Germinal center (tissue), 1 donor: Measurements from ENCODE around the gene TNFAIP2.

ENCODE experiments used
- DNase-seq: peaks from one replicate; pipeline ENCODE4 v3.0.0; 2012; ENCODE audit warnings: mixed read lengths, low spot score

TNFAIP2 gene

GRCh38 chr14:103122947-103123633 is at the start of gene TNFAIP2:
TSS of gene TNFAIP2 (plus strand) at chr14:103123461. CDS start at chr14:103126458, 2,997 bp downstream.
- DNase-seq = no peak

DNA sequence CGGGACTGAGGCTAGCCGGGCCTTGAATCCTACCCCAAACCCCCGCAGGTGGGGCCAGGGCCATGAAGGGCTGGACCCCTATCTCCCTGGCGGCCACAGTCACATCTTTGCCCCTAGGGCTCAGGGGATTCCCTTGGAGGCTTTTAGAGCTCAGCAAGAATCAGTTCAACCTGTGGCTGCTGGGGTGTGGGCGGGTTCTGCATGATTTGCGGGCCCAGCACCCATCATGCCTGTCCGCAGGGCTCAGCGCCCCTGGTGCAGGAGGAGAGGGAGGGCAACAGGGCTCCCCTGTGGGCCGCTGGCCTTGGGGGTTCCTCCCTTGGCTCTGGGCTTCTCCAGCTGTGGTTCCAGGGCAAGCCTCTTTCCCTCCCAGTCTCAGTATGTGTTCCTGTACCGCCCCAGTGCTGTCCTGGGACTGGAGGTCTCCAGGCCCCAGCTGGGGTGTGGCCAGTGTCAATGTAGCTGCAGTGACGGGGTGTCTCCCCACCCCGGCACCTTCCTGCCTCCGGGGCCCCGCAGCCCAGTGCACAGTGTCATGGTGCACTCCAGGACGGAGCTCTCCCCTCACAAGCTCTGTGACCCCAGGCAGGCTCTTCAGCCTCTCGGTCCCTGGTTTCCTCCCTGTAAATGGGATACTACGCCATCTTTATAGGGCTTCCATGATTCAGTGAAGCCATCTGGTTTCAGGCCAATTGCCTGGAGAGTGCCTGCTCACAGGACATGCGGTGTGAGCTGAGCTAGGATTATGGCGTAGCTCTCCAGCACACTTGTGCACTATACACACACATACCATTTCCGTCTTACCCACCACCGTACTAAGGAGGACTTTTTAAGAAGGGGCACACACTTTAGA is 49.2 kb upstream of the TNFAIP2 start:
- no peak for DNase-seq

- DNase-seq = no peak
These were observed 48.4 kb upstream of the TNFAIP2 start for GRCh38 chr14:103074729-103075367.

GRCh38 chr14:103078420-103078749 is 44.9 kb upstream of the TNFAIP2 start:
- peak; percentile 86 for DNase-seq

- no peak for DNase-seq
These were observed 44.2 kb upstream of the TNFAIP2 start for GRCh38 chr14:103078860-103079587.

DNA sequence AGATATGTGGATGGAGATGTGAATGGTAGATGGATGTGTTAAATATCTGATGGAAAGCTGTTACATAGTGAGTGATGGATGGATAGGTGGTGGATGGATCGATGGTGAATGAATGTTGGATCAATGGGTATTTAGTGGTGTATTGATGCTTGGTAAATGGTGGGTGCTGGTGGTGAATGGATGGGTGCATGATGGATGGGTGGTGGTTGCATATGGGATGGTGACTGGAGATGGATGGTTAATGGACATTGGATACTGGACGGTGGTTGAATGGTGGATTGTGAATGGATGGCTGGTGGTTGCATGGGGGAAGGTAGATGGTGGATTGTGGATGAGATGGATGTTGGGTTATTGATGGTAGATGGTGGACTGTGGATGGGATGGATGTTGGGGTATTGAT is 41.3 kb upstream of the TNFAIP2 start:
- DNase-seq = no peak

- DNase-seq = no peak
These were observed 39.0 kb upstream of the TNFAIP2 start, which contains the start of gene LBHD2 for GRCh38 chr14:103084021-103084919. TSS of gene LBHD2 (plus strand) at chr14:103084210. CDS start at chr14:103086013, 1,803 bp downstream.

GRCh38 chr14:103085106-103086091 is 37.9 kb upstream of the TNFAIP2 start:
- DNase-seq = no peak

DNA sequence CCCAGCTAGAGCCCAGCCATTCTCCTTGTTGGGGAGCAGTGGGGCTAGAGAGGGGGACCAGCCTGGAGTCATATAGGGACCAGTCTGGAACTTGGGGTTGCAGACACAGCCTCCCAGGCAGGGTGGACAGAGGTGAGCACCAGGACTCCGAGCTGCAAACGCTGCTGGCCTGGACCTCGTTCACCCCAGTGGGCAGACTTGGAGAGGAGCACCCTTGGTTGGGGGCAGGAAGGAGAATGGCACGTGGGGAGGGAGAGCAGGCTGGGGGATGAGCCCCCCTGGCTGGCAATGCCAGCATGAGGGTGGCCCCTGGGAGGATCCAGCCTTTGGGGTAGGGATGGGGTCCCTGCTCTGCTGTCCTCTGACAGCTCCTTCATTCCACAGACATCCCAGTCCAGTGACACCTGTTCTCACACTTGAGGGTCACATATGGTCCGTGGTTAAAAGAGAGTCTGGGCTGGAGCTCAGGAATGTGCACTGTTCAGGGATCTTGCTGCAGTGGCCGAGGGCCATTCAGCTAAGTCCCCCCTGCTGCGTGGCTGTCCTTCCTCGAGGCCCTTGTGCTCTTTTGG is 36.4 kb upstream of the TNFAIP2 start:
- no peak for DNase-seq

DNA sequence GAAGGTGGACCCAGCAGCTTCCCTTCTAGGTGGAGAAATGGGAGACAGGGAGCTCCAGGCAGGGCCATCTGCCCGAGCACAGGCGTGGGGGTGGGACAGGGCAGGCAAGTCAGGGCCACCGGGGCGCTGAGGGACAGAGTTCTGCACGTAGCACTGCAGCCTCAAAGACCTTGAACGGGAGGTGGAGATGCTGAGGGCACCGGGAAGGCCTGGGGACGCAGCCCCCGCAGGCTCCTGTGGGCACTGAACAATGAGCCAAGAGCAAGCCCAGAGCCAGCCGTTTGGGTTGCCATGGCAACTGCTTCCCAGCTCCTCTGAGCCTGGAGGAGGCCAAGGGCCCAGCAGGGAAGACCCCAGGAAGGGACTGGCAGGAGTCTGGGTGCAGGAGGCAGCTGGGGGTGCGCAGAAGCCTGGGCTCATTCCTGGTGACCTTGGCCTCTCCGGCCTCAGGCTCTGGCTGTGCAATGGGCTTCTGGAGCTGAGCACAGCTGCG is 35.9 kb upstream of the TNFAIP2 start:
- no peak for DNase-seq

DNA sequence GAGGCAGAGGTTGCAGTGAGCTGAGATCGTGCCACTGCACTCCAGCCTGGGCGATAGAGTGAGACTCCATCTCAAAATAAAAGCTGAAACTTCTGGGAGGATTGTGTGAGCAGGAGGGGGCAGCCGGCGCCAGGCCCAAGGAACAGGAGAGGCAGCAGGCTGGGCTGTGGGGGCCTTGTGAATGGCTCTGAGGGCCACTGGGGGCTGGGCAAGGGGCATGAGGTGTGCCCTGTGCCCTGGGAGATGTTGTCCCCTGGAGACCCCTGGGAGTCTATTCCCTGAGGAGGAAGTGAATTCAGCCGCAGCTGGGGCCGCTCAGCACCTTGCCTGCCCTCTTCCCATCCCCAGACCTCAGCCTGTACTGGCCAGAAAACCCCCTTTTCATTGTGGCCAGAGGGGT is 34.3 kb upstream of the TNFAIP2 start:
- no peak for DNase-seq

DNA sequence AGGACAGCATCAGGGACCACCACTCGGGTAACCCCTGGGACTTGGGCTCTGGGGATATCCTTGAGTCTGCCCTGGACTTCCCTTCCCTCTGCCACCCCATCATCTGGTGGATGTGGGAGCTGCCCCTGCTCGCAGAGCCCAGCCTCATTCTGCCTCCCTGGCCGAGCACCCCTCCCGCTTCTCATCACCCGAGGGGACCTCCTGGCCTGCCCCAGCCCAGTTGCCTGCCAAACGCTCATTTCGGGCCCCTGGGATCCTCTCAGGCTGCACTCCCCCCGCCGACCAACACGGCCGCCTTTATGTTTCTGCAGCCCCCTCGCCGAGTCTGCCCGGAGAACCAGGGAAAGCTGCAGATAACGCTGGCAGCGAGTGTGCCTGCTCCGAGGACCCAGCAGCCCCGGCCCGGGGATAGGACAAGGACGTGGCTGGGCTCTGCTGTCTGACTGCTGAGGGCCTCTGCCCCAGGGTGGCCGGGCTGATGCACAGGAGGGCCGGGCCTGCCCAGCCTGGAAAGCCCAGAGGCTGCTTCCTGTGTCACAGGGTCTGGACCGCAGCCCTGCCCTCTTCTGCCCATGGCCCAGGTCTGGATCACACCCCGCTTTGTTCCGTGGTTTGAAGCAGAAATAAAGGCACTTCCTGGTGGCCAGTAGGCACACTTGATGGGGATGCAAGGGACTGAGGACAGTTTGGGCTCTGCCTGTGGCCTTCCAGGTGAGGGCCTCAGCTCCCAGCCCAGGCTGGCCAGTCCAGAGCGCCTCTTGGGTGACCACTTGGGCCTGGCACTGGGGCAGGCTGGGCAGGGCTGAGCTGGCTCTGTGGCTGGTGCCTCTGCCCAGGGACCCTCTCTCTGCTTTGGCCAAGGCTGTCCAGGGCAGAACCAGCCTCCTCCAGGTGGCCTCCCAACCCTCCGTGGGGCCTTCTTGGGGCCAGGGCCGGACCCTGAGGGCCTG is 33.6 kb upstream of the TNFAIP2 start:
- DNase-seq = no peak

GRCh38 chr14:103090481-103091020 is 32.7 kb upstream of the TNFAIP2 start:
- no peak for DNase-seq

DNA sequence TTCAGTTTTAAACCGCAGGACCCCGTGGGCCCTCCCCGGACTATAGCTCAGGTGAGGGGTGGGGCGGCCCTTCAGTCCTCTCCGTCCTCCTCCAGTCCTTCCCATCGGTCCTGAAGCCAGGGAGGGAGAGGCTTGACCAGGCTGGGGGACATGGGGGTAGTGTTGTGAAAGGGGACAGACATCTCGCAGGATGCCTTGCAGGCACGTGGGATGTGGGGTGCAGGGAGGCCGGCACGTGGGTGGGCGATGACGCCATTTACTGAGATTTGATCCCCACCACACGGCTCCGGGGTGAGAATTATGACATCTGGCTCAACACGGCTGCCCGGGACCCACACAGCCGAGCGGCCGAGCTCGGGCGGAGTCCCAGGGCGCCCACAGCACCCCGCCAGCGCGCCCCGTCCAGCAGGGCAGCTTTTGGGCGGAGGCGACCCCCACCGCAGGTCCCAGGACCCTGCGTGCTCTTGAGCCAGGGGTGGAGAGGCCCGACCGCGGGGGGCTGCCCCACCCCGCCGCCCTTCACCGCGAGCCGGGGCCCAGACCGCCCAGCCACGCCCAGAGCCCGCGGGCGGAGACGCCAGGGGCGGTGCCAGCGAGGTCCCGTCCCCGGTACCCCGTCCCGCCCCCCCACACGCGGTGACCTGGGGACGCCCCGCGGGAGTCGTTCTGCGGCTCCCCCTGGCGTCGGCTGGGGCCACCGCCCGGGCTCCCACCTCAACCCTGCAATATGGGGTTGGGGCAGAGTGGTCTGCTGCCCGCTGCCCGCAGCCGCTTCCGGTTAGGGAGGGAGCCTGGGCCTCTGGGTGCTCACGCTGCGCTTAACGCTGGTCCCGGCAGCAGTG is 32.0 kb upstream of the TNFAIP2 start:
- peak; percentile 92 for DNase-seq

DNA sequence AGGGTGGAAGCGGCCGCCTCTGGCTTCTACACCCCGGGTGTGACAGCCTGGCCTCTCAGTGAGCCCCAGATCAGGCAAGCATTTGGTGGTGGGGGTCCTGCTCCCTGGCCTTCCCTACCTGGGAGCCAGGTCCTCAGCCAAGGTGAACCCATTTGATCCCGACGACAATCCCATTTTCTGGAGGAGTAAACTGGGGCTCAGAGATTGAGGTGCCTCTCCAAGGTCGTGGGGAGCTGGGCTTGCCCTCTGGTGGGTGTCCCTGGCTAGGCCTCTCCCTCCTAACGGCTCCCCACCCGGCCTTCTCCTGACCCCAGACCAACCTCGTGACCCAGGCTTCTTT is 31.4 kb upstream of the TNFAIP2 start:
- DNase-seq = no peak

DNA sequence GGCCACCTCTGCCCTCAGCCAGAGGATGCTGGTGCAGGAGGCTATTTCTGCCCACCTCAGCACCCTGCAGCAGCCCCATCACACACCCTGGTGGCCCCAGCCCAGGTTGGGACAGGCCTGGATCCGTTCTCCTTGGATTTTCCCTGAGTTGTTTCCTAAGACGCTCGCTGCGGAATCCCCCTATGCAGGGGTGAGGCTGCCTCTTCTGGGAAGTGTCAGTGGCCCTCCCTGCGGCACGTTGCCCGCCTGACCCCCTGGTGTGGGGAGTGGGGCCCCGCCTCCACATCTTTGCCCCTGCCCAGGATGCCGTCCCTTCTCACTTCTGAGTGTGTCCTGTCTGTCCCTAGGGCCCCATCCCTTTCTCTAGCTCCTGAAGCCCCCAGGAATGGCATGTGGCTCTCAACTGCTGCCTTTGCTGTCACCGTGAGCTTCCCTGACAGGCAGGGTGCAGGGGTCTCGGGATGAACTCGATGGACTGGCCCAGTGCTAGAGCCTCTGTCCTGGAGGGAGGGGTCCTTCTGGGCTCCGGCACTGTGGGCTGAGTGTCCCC is 29.3 kb upstream of the TNFAIP2 start:
- no peak for DNase-seq
